HEK293T (cell line): Measurements from ENCODE around the gene LRRC7.

Experiments used
- ARNT ChIP-seq: fragments of 450-650 bp; IDR thresholded peaks from 2 replicates; pipeline ENCODE4 v1.6.1; 2017; ENCODE audit warnings: mild to moderate bottlenecking
- BHLHE40 ChIP-seq: fragments of 450-650 bp; IDR thresholded peaks from 2 replicates; pipeline ENCODE4 v1.6.1; 2016; ENCODE audit warnings: mild to moderate bottlenecking, moderate library complexity, borderline replicate concordance
- CTBP1 ChIP-seq: fragments of 450-650 bp; IDR thresholded peaks from 2 replicates; pipeline ENCODE4 v1.6.1; 2016; ENCODE audit warnings: borderline replicate concordance
- ELF4 ChIP-seq: fragments of 450-650 bp; IDR thresholded peaks from 2 replicates; pipeline ENCODE4 v1.6.1; 2017; ENCODE audit warnings: antibody characterized with exemption
- FOXA1 ChIP-seq: fragments of 450-650 bp; IDR thresholded peaks from 2 replicates; pipeline ENCODE4 v1.6.1; 2016; ENCODE audit warnings: mild to moderate bottlenecking
- FOXK2 ChIP-seq: fragments of 450-650 bp; IDR thresholded peaks from 2 replicates; pipeline ENCODE4 v1.6.1; 2016; ENCODE audit warnings: mild to moderate bottlenecking
- FOXM1 ChIP-seq: fragments of 450-650 bp; IDR thresholded peaks from 2 replicates; pipeline ENCODE4 v1.6.1; 2017; ENCODE audit warnings: mild to moderate bottlenecking, borderline replicate concordance
- HDGF ChIP-seq: fragments of 450-650 bp; IDR thresholded peaks from 2 replicates; pipeline ENCODE4 v1.6.1; 2017; ENCODE audit warnings: antibody characterized with exemption, borderline replicate concordance
- L3MBTL2 ChIP-seq: fragments of 450-650 bp; conservative IDR thresholded peaks from 2 replicates; pipeline ENCODE4 v1.6.1; 2016; ENCODE audit warnings: mild to moderate bottlenecking
- PKNOX1 ChIP-seq: fragments of 450-650 bp; IDR thresholded peaks from 2 replicates; pipeline ENCODE4 v1.6.1; 2016
- SP1 ChIP-seq: fragments of 450-650 bp; IDR thresholded peaks from 2 replicates; pipeline ENCODE4 v1.6.1; 2017
- SUZ12 ChIP-seq: fragments of 450-650 bp; IDR thresholded peaks from 2 replicates; pipeline ENCODE4 v1.6.1; 2016; ENCODE audit warnings: mild to moderate bottlenecking
- TARDBP ChIP-seq: fragments of 450-650 bp; IDR thresholded peaks from 2 replicates; pipeline ENCODE4 v1.6.1; 2016

DNA sequence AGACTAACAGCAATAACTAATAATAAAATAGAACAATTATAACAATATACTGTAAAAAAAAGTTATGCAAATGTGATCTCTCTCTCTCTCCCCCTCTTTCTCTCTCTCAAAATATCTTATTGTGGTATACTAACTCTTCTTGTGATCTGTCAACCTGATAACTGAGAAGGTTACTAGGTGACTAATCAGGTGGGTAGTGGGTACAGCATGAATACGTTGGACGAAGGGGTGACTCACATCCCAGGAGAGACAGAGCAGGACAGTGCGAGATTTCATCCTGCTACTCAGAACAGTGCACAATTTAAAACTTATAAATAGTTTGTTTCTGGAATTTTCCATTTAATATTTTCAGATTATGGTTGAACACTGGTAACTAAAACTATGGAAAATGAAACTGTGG is 380.1 kb downstream of the LRRC7 start:
- TF ChIP-seq SP1 (no peak), FOXM1 (no peak), SUZ12 (no peak), FOXA1 (no peak), TARDBP (no peak), HDGF (no peak), ARNT (no peak), CTBP1 (no peak), PKNOX1 (no peak), ELF4 (no peak), FOXK2 (no peak), BHLHE40 (no peak), L3MBTL2 (no peak)
